GM21529 (cell line): ENCODE data around the gene ARHGAP1.

ENCODE experiments used
- ATAC-seq: cut with Tn5 transposase; IDR thresholded peaks from one replicate; pipeline ENCODE4 v1.9.1; 2021; ENCODE audit not compliant: unreplicated experiment

ARHGAP1 gene

GRCh38 chr11:46643531-46643930 lies 56.9 kb downstream of the ARHGAP1 start:
- no peak for ATAC-seq

GRCh38 chr11:46642627-46643335 lies 57.6 kb downstream of the ARHGAP1 start:
- no peak for ATAC-seq

- ATAC-seq, result no peak
These were observed 58.8 kb downstream of the ARHGAP1 start for GRCh38 chr11:46641639-46642038.

- no peak for ATAC-seq
These were observed 60.2 kb downstream of the ARHGAP1 start for GRCh38 chr11:46640036-46640788.

- no peak for ATAC-seq
These were observed 61.1 kb downstream of the ARHGAP1 start for GRCh38 chr11:46639197-46639839.

- ATAC-seq, result no peak
These were observed 62.9 kb downstream of the ARHGAP1 start for GRCh38 chr11:46637546-46637945.

GRCh38 chr11:46635557-46636139 lies 64.8 kb downstream of the ARHGAP1 start:
- ATAC-seq, result no peak

- no peak for ATAC-seq
These were observed 66.9 kb downstream of the ARHGAP1 start for GRCh38 chr11:46633291-46634217.

- ATAC-seq, result no peak
These were observed 67.9 kb downstream of the ARHGAP1 start for GRCh38 chr11:46632502-46632901.

GRCh38 chr11:46631676-46632075 lies 68.7 kb downstream of the ARHGAP1 start:
- no peak for ATAC-seq

GRCh38 chr11:46630237-46630636 lies 70.2 kb downstream of the ARHGAP1 start:
- ATAC-seq, result no peak

GRCh38 chr11:46628961-46629360 lies 71.5 kb downstream of the ARHGAP1 start:
- ATAC-seq, result no peak
